Measurements from ENCODE around the gene LCN10. TPM values are rescaled to one million over a fixed set of nuclear protein-coding genes. Genes with fewer than 3 reads are reported as not detected.

LCN10 gene
- total RNA-seq, 2 experiments from 2014 or later, result not detected

- intact Hi-C loops (cut with micrococcal nuclease; ENCODE audit: unreplicated experiment), result no loop called here
- no TSS peak for BruUV-seq (replicated peaks)
- H3K4me1 ChIP-seq (ENCODE audit: insufficient read depth, low read length, poor library complexity, severe bottlenecking), result no peaks in the 10 kb centered on the region
- no peaks in the 10 kb centered on the region for H3K36me3 ChIP-seq (ENCODE audit: insufficient read depth, low read length)
- TF ChIP-seq CTCF (conservative IDR thresholded peaks at IDR 0.05; ENCODE audit: low read length), result no peak
- no peak for TF ChIP-seq EZH2phosphoT487 (IDR thresholded peaks at IDR 0.05; ENCODE audit: borderline replicate concordance, low read depth, low read length)
- no peaks in the 10 kb centered on the region for H4K20me1 ChIP-seq (ENCODE audit: insufficient read depth, low read length)
- no peaks in the 10 kb centered on the region for H3K9me2 ChIP-seq (ENCODE audit: insufficient read depth, low read length)
- H3K27ac ChIP-seq (ENCODE audit: low read depth, low read length, poor library complexity, severe bottlenecking), result no peak overlapping the region
- H3K79me2 ChIP-seq (ENCODE audit: insufficient read depth, low read depth, low read length), result no peaks in the 10 kb centered on the region
- H3K4me2 ChIP-seq (ENCODE audit: low read length), result no peak overlapping the region
- H2AFZ ChIP-seq (ENCODE audit: low read length), result no peak overlapping the region
- no peaks in the 10 kb centered on the region for H3K9me3 ChIP-seq (ENCODE audit: low read length)
- no peak overlapping the region for H3K4me3 ChIP-seq (ENCODE audit: low read depth, low read length, poor library complexity, severe bottlenecking)
- ChIA-PET POLR2A (no interaction called here), CTCF (ENCODE audit: unreplicated experiment) (no interaction called here)
- DNase-seq (ENCODE audit: low spot score), result no peak
Measured at GRCh38 chr9:136693490-136694162, 49.1 kb downstream of the LCN10 start.

- Histone ChIP-seq H4K20me1 (ENCODE audit: insufficient read depth, low read length) (no peaks in the 10 kb centered on the region), H3K4me2 (ENCODE audit: low read length) (no peak overlapping the region), H3K36me3 (ENCODE audit: insufficient read depth, low read length) (no peaks in the 10 kb centered on the region), H3K4me3 (ENCODE audit: low read depth, low read length, poor library complexity, severe bottlenecking) (no peak overlapping the region), H3K27ac (ENCODE audit: low read depth, low read length, poor library complexity, severe bottlenecking) (no peak overlapping the region), H3K79me2 (ENCODE audit: insufficient read depth, low read depth, low read length) (no peaks in the 10 kb centered on the region), H2AFZ (ENCODE audit: low read length) (no peak overlapping the region), H3K4me1 (ENCODE audit: insufficient read depth, low read length, poor library complexity, severe bottlenecking) (no peaks in the 10 kb centered on the region), H3K9me2 (ENCODE audit: insufficient read depth, low read length) (no peaks in the 10 kb centered on the region), H3K9me3 (ENCODE audit: low read length) (no peaks in the 10 kb centered on the region)
- no TSS peak for BruUV-seq (replicated peaks)
- ChIA-PET CTCF (ENCODE audit: unreplicated experiment) (no interaction called here), POLR2A (no interaction called here)
- intact Hi-C loops (cut with micrococcal nuclease; ENCODE audit: unreplicated experiment), result no loop called here
- no peak for DNase-seq (ENCODE audit: low spot score)
- TF ChIP-seq CTCF (conservative IDR thresholded peaks at IDR 0.05; ENCODE audit: low read length) (no peak), EZH2phosphoT487 (IDR thresholded peaks at IDR 0.05; ENCODE audit: borderline replicate concordance, low read depth, low read length) (no peak)
Measured at GRCh38 chr9:136693135-136693489, 49.6 kb downstream of the LCN10 start.

GRCh38 chr9:136692185-136693134, 50.3 kb downstream of the LCN10 start:
- ChIA-PET POLR2A (no interaction called here), CTCF (ENCODE audit: unreplicated experiment) (no interaction called here)
- Histone ChIP-seq H4K20me1 (ENCODE audit: insufficient read depth, low read length) (no peaks in the 10 kb centered on the region), H3K9me2 (ENCODE audit: insufficient read depth, low read length) (no peaks in the 10 kb centered on the region), H3K4me2 (ENCODE audit: low read length) (no peak overlapping the region), H3K4me1 (ENCODE audit: insufficient read depth, low read length, poor library complexity, severe bottlenecking) (peaks cover 4% of the 10 kb centered on the region), H3K36me3 (ENCODE audit: insufficient read depth, low read length) (no peaks in the 10 kb centered on the region), H2AFZ (ENCODE audit: low read length) (no peak overlapping the region), H3K79me2 (ENCODE audit: insufficient read depth, low read depth, low read length) (no peaks in the 10 kb centered on the region), H3K9me3 (ENCODE audit: low read length) (no peaks in the 10 kb centered on the region), H3K4me3 (ENCODE audit: low read depth, low read length, poor library complexity, severe bottlenecking) (no peak overlapping the region), H3K27ac (ENCODE audit: low read depth, low read length, poor library complexity, severe bottlenecking) (no peak overlapping the region)
- no peak for DNase-seq (ENCODE audit: low spot score)
- no peak for TF ChIP-seq CTCF (conservative IDR thresholded peaks at IDR 0.05; ENCODE audit: low read length)
- TF ChIP-seq EZH2phosphoT487 (IDR thresholded peaks at IDR 0.05; ENCODE audit: borderline replicate concordance, low read depth, low read length), result no peak
- intact Hi-C loops (cut with micrococcal nuclease; ENCODE audit: unreplicated experiment), result no loop called here
- BruUV-seq (replicated peaks), result no TSS peak
